Effector memory CD4-positive, alpha-beta T cell (primary cell): ENCODE results near the gene LYSMD2.
"Not testable (repeated sequence)": the region's sequence is repeated elsewhere in the genome, so short reads cannot be mapped to it uniquely, and the experiment has no call there.

ENCODE experiments used
- DNase-seq, 3 donors: peaks; one replicate each; pipeline ENCODE4 v3.0.0-alpha.2; 2020
- H3K27ac ChIP-seq: 2 replicates; pipeline ENCODE4 v1.7.0; 2013; ENCODE audit warnings: mild to moderate bottlenecking, low read length, moderate library complexity; ENCODE audit not compliant: insufficient read depth, poor library complexity, severe bottlenecking
- H3K27me3 ChIP-seq: replicated peaks from 2 replicates; pipeline ENCODE4 v1.7.0; 2013; ENCODE audit warnings: mild to moderate bottlenecking, low read length; ENCODE audit not compliant: insufficient read depth, control insufficient read depth, poor library complexity, severe bottlenecking
- H3K36me3 ChIP-seq: 2 replicates; pipeline ENCODE4 v1.7.0; 2013; ENCODE audit warnings: mild to moderate bottlenecking, low read length, moderate library complexity; ENCODE audit not compliant: control insufficient read depth, insufficient read depth
- H3K4me1 ChIP-seq: 2 replicates; pipeline ENCODE4 v1.7.0; 2013; ENCODE audit warnings: low read length, mild to moderate bottlenecking; ENCODE audit not compliant: control insufficient read depth, insufficient read depth, poor library complexity, severe bottlenecking
- H3K4me3 ChIP-seq: 2 replicates; pipeline ENCODE4 v1.7.0; 2013; ENCODE audit warnings: low read length, low read depth, mild to moderate bottlenecking; ENCODE audit not compliant: insufficient read depth, poor library complexity, severe bottlenecking
- H3K9me3 ChIP-seq: 2 replicates; pipeline ENCODE4 v1.7.0; 2013; ENCODE audit warnings: mild to moderate bottlenecking, low read length, moderate library complexity; ENCODE audit not compliant: control insufficient read depth
- total RNA-seq, 3 donors: gene quantifications; one replicate each; lab custom pipeline; 2026; lab: John Stamatoyannopoulos, UW

Gene LYSMD2
- total RNA-seq: 14.2 to 27.8 (median 17.0) reads per million in 3 donors

GRCh38 chr15:51737522-51738305 is at the start of gene LYSMD2:
TSS of gene LYSMD2 (minus strand) at chr15:51737655. CDS start at chr15:51737622, 33 bp downstream.
- peak within 1 kb of the TSS; percentile 72 for H3K4me3 ChIP-seq
- peaks cover 44% of the 10 kb centered on the region for H3K4me1 ChIP-seq
- peak; percentile 48 to 55 (median 54) for DNase-seq
- H3K27me3 ChIP-seq: no peaks in the 10 kb centered on the region
- H3K27ac ChIP-seq: peak within 1 kb of the TSS; percentile 83
- no peaks in the 10 kb centered on the region for H3K9me3 ChIP-seq
- H3K36me3 ChIP-seq: no peaks in the 10 kb centered on the region

- H3K27me3 ChIP-seq, H3K36me3 ChIP-seq, H3K27ac ChIP-seq, H3K9me3 ChIP-seq, H3K4me3 ChIP-seq, DNase-seq, H3K4me1 ChIP-seq: not testable (repeated sequence)
These were observed 49.7 kb upstream of the LYSMD2 start for GRCh38 chr15:51787130-51787529.

- Histone ChIP-seq H3K27me3 (no peaks in the 10 kb centered on the region), H3K9me3 (no peaks in the 10 kb centered on the region), H3K36me3 (peaks cover 5% of the 10 kb centered on the region), H3K27ac (no peak overlapping the region), H3K4me3 (no peak overlapping the region), H3K4me1 (no peaks in the 10 kb centered on the region)
- no peak for DNase-seq
These were observed 46.5 kb upstream of the LYSMD2 start for GRCh38 chr15:51783967-51784366.

GRCh38 chr15:51782357-51782896 is 45.0 kb upstream of the LYSMD2 start:
- H3K9me3 ChIP-seq: no peaks in the 10 kb centered on the region
- H3K27me3 ChIP-seq: no peaks in the 10 kb centered on the region
- H3K36me3 ChIP-seq: peaks cover 5% of the 10 kb centered on the region
- no peak for DNase-seq
- H3K4me3 ChIP-seq: no peak overlapping the region
- H3K27ac ChIP-seq: no peak overlapping the region
- H3K4me1 ChIP-seq: no peaks in the 10 kb centered on the region

GRCh38 chr15:51781506-51781905 is 44.1 kb upstream of the LYSMD2 start:
- Histone ChIP-seq H3K27me3 (no peaks in the 10 kb centered on the region), H3K9me3 (no peaks in the 10 kb centered on the region), H3K4me3 (no peak overlapping the region), H3K36me3 (peaks cover 5% of the 10 kb centered on the region), H3K4me1 (no peaks in the 10 kb centered on the region), H3K27ac (no peak overlapping the region)
- no peak for DNase-seq

- Histone ChIP-seq H3K9me3 (no peaks in the 10 kb centered on the region), H3K4me3 (no peak overlapping the region), H3K27me3 (no peaks in the 10 kb centered on the region), H3K27ac (no peak overlapping the region), H3K4me1 (no peaks in the 10 kb centered on the region), H3K36me3 (peaks cover 5% of the 10 kb centered on the region)
- no peak for DNase-seq
These were observed 43.2 kb upstream of the LYSMD2 start for GRCh38 chr15:51780636-51781035.

GRCh38 chr15:51776952-51777569 is 39.6 kb upstream of the LYSMD2 start:
- H3K36me3 ChIP-seq: peaks cover 5% of the 10 kb centered on the region
- no peaks in the 10 kb centered on the region for H3K27me3 ChIP-seq
- no peak overlapping the region for H3K4me3 ChIP-seq
- DNase-seq: peak; percentile 15 to 42 (median 24)
- no peak overlapping the region for H3K27ac ChIP-seq
- H3K9me3 ChIP-seq: no peaks in the 10 kb centered on the region
- H3K4me1 ChIP-seq: no peaks in the 10 kb centered on the region

- Histone ChIP-seq H3K36me3 (peaks cover 5% of the 10 kb centered on the region), H3K4me1 (no peaks in the 10 kb centered on the region), H3K27ac (no peak overlapping the region), H3K9me3 (no peaks in the 10 kb centered on the region), H3K4me3 (no peak overlapping the region), H3K27me3 (no peaks in the 10 kb centered on the region)
- DNase-seq: peak in 1 of 3 donors; percentile 25
These were observed 38.7 kb upstream of the LYSMD2 start for GRCh38 chr15:51775967-51776816.

GRCh38 chr15:51774916-51775315 is 37.5 kb upstream of the LYSMD2 start:
- Histone ChIP-seq H3K4me1 (no peaks in the 10 kb centered on the region), H3K27ac (no peak overlapping the region), H3K9me3 (no peaks in the 10 kb centered on the region), H3K36me3 (peaks cover 5% of the 10 kb centered on the region), H3K4me3 (no peak overlapping the region), H3K27me3 (no peaks in the 10 kb centered on the region)
- no peak for DNase-seq
